ENCODE data around the gene STMN1.

DNA sequence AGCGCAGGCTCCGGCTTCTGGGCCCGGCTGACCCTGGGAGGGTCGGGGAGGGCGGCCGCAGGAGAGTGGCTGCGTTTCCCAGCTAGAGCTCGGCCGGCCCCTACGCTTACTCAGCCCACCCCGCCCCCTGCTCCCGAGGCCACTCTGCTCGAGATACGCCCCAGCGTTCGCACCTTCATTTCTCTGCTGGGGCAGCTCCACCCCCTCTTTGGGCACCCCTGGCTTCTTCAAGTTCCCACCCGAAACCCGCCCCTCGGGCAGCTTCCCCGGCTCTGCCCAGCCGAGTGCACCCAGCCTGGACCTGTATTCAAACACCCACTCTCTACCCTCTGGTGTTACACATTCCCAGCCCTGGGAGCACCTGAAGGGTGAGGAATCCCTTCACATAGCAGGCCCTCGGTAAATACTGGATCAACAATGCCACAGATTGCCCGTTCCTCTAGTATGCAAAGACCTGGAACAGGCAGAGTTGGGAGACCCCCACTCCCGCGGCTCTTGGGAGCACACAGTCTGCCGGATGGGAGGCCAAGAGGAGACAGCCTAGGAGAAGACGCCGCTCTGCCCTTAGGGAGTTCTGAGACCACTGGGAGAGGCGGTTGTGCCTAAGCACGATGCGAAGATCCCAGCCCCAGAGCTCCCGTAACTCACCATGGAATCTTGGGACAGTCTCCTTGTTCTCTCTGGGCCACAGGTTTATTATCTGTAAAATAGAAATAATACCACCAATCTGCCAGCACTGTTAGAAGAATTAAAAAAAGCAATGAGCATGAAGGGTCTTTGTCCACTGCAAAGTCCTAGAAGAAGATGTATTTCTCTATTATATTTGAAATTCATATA, 30.1 kb downstream of the STMN1 start:
- TF ChIP-seq, protein P1, sequence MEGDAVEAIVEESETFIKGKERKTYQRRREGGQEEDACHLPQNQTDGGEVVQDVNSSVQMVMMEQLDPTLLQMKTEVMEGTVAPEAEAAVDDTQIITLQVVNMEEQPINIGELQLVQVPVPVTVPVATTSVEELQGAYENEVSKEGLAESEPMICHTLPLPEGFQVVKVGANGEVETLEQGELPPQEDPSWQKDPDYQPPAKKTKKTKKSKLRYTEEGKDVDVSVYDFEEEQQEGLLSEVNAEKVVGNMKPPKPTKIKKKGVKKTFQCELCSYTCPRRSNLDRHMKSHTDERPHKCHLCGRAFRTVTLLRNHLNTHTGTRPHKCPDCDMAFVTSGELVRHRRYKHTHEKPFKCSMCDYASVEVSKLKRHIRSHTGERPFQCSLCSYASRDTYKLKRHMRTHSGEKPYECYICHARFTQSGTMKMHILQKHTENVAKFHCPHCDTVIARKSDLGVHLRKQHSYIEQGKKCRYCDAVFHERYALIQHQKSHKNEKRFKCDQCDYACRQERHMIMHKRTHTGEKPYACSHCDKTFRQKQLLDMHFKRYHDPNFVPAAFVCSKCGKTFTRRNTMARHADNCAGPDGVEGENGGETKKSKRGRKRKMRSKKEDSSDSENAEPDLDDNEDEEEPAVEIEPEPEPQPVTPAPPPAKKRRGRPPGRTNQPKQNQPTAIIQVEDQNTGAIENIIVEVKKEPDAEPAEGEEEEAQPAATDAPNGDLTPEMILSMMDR (conservative IDR thresholded peaks at IDR 0.05; ENCODE audit: low read length): no peak
- TF ChIP-seq EZH2phosphoT487 (IDR thresholded peaks at IDR 0.05; ENCODE audit: borderline replicate concordance): no peak

Data from Loucy (cell line).